NT2/D1 (cell line): ENCODE data around the gene COQ3.

ENCODE experiments used
- DNase-seq: peaks from one replicate; pipeline ENCODE4 v3.0.0-alpha.2; 2011; ENCODE audit warnings: low read depth, low spot score
- H3K27me3 ChIP-seq: 2 replicates; pipeline ENCODE4 v1.6.0; 2011; ENCODE audit warnings: mild to moderate bottlenecking; ENCODE audit not compliant: insufficient read length, insufficient read depth
- H3K36me3 ChIP-seq: 2 replicates; pipeline ENCODE4 v1.6.1; 2011; ENCODE audit warnings: mild to moderate bottlenecking, low read length, mixed read lengths; ENCODE audit not compliant: insufficient read depth, insufficient read length
- H3K4me1 ChIP-seq: 2 replicates; pipeline ENCODE4 v1.5.1; 2011; ENCODE audit not compliant: insufficient read depth, insufficient read length
- H3K4me3 ChIP-seq: 2 replicates; pipeline ENCODE4 v1.5.1; 2011; ENCODE audit warnings: low read depth; ENCODE audit not compliant: insufficient read length
- H3K9ac ChIP-seq: 2 replicates; pipeline ENCODE4 v1.6.0; 2011; ENCODE audit warnings: low read depth; ENCODE audit not compliant: insufficient read length
- H3K9me3 ChIP-seq: 2 replicates; pipeline ENCODE4 v1.5.1; 2011; ENCODE audit warnings: mild to moderate bottlenecking, low read length; ENCODE audit not compliant: insufficient read depth
- SUZ12 ChIP-seq: IDR thresholded peaks from 2 replicates; pipeline ENCODE4 v1.6.1; 2011; ENCODE audit not compliant: insufficient read length, insufficient read depth; ENCODE audit errors: extremely low read depth
- YY1 ChIP-seq: IDR thresholded peaks from 2 replicates; pipeline ENCODE4 v1.6.1; 2011; ENCODE audit not compliant: insufficient read length, insufficient read depth
- ZNF274 ChIP-seq: IDR thresholded peaks from 2 replicates; pipeline ENCODE4 v1.6.1; 2011; ENCODE audit warnings: mild to moderate bottlenecking, low read depth, low read length

COQ3 gene

GRCh38 chr6:99384507-99384906 is 9.5 kb downstream of the COQ3 start:
- TF ChIP-seq YY1 (no peak), ZNF274 (no peak), SUZ12 (no peak)
- H3K9ac ChIP-seq, result no peak overlapping the region
- no peaks in the 10 kb centered on the region for H3K4me1 ChIP-seq
- DNase-seq, result no peak
- H3K27me3 ChIP-seq, result no peaks in the 10 kb centered on the region
- H3K9me3 ChIP-seq, result no peaks in the 10 kb centered on the region
- no peaks in the 10 kb centered on the region for H3K36me3 ChIP-seq
- H3K4me3 ChIP-seq, result no peak overlapping the region

GRCh38 chr6:99378636-99379035 is 15.4 kb downstream of the COQ3 start:
- Histone ChIP-seq H3K4me3 (no peak overlapping the region), H3K27me3 (no peaks in the 10 kb centered on the region), H3K9ac (no peak overlapping the region), H3K36me3 (no peaks in the 10 kb centered on the region), H3K9me3 (no peaks in the 10 kb centered on the region), H3K4me1 (no peaks in the 10 kb centered on the region)
- TF ChIP-seq SUZ12 (no peak), ZNF274 (no peak), YY1 (no peak)
- no peak for DNase-seq

GRCh38 chr6:99369533-99369932 is 24.5 kb downstream of the COQ3 start:
- TF ChIP-seq SUZ12, result no peak
- no peak for TF ChIP-seq YY1
- TF ChIP-seq ZNF274, result no peak
- H3K4me1 ChIP-seq, result no peaks in the 10 kb centered on the region
- no peaks in the 10 kb centered on the region for H3K9me3 ChIP-seq
- H3K9ac ChIP-seq, result no peak overlapping the region
- DNase-seq, result no peak
- H3K4me3 ChIP-seq, result no peak overlapping the region
- no peaks in the 10 kb centered on the region for H3K27me3 ChIP-seq
- no peaks in the 10 kb centered on the region for H3K36me3 ChIP-seq

GRCh38 chr6:99366852-99367251 is 27.1 kb downstream of the COQ3 start:
- TF ChIP-seq YY1, result no peak
- TF ChIP-seq ZNF274, result no peak
- TF ChIP-seq SUZ12, result no peak
- Histone ChIP-seq H3K4me3 (no peak overlapping the region), H3K9me3 (no peaks in the 10 kb centered on the region), H3K36me3 (no peaks in the 10 kb centered on the region), H3K4me1 (no peaks in the 10 kb centered on the region), H3K9ac (no peak overlapping the region), H3K27me3 (no peaks in the 10 kb centered on the region)
- no peak for DNase-seq

- Histone ChIP-seq H3K9ac (no peak overlapping the region), H3K4me1 (no peaks in the 10 kb centered on the region), H3K27me3 (no peaks in the 10 kb centered on the region), H3K36me3 (no peaks in the 10 kb centered on the region), H3K4me3 (no peak overlapping the region), H3K9me3 (no peaks in the 10 kb centered on the region)
- TF ChIP-seq ZNF274 (no peak), YY1 (no peak), SUZ12 (no peak)
- DNase-seq, result no peak
Observed at GRCh38 chr6:99364026-99364425, 30.0 kb downstream of the COQ3 start.

- H3K36me3 ChIP-seq, result no peaks in the 10 kb centered on the region
- H3K9me3 ChIP-seq, result no peaks in the 10 kb centered on the region
- DNase-seq, result no peak
- TF ChIP-seq ZNF274 (no peak), YY1 (no peak), SUZ12 (no peak)
- no peak overlapping the region for H3K9ac ChIP-seq
- no peaks in the 10 kb centered on the region for H3K4me1 ChIP-seq
- no peak overlapping the region for H3K4me3 ChIP-seq
- no peaks in the 10 kb centered on the region for H3K27me3 ChIP-seq
Observed at GRCh38 chr6:99362678-99363268, 31.2 kb downstream of the COQ3 start.

- Histone ChIP-seq H3K36me3 (no peaks in the 10 kb centered on the region), H3K4me3 (no peak overlapping the region), H3K4me1 (no peaks in the 10 kb centered on the region), H3K27me3 (no peaks in the 10 kb centered on the region), H3K9me3 (no peaks in the 10 kb centered on the region), H3K9ac (no peak overlapping the region)
- TF ChIP-seq SUZ12 (no peak), ZNF274 (no peak)
- DNase-seq, result no peak
Observed at GRCh38 chr6:99359800-99360199, 34.2 kb downstream of the COQ3 start.
